SK-N-SH (cell line): ENCODE data around the gene METTL9.

Experiments used
- CHD2 ChIP-seq: fragments of 150-350 bp; IDR thresholded peaks from 2 replicates; pipeline ENCODE4 v1.6.1; 2018; ENCODE audit warnings: low read length; ENCODE audit not compliant: partially characterized antibody
- CTCF ChIP-seq: fragments of 200-600 bp; sonication (generic); IDR thresholded peaks from 2 replicates; pipeline ENCODE4 v1.6.1; 2017; ENCODE audit warnings: antibody characterized with exemption, mild to moderate bottlenecking, moderate library complexity
- EZH2phosphoT487 ChIP-seq: fragments of 200-600 bp; sonication (generic); IDR thresholded peaks from 2 replicates; pipeline ENCODE4 v1.6.1; 2017; ENCODE audit warnings: low read depth, mixed run types, mild to moderate bottlenecking, antibody characterized with exemption, moderate library complexity, borderline replicate concordance
- GABPA ChIP-seq: IDR thresholded peaks from 2 replicates; pipeline ENCODE4 v1.4.0; 2012; ENCODE audit warnings: low read depth, mild to moderate bottlenecking
- IRF3 ChIP-seq: fragments of 150-350 bp; IDR thresholded peaks from 2 replicates; pipeline ENCODE4 v1.6.1; 2016; ENCODE audit warnings: mild to moderate bottlenecking, low read depth, low read length
- MAX ChIP-seq: IDR thresholded peaks from 2 replicates; pipeline ENCODE4 v1.4.0; 2012; ENCODE audit warnings: low read depth
- NRF1 ChIP-seq: IDR thresholded peaks from 2 replicates; pipeline ENCODE4 v1.6.1; 2012; ENCODE audit warnings: low read depth, mild to moderate bottlenecking, low read length
- PBX3 ChIP-seq: IDR thresholded peaks from 2 replicates; pipeline ENCODE4; 2012
- POLR2AphosphoS5 ChIP-seq: IDR thresholded peaks from 2 replicates; pipeline ENCODE4 v1.6.1; 2012; ENCODE audit warnings: low read depth, low read length
- SMC3 ChIP-seq: IDR thresholded peaks from 2 replicates; pipeline ENCODE4 v1.6.1; 2012; ENCODE audit warnings: low read depth, low read length, improper control_type of control experiment
- TEAD4 ChIP-seq: IDR thresholded peaks from 2 replicates; pipeline ENCODE4 v1.4.0; 2012; ENCODE audit warnings: mild to moderate bottlenecking, borderline replicate concordance; ENCODE audit not compliant: insufficient read depth
- USF1 ChIP-seq: IDR thresholded peaks from 2 replicates; pipeline ENCODE4 v1.4.0; 2012; ENCODE audit warnings: low read depth, borderline replicate concordance
- USF2 ChIP-seq: fragments of 150-350 bp; IDR thresholded peaks from 2 replicates; pipeline ENCODE4 v1.6.1; 2017; ENCODE audit warnings: antibody characterized with exemption, low read length, low read depth, borderline replicate concordance
- ZBTB33 ChIP-seq: IDR thresholded peaks from 2 replicates; pipeline ENCODE4 v1.4.0; 2012; ENCODE audit warnings: low read depth, borderline replicate concordance

- no peak for TF ChIP-seq PBX3
- TF ChIP-seq USF2 = no peak
- no peak for TF ChIP-seq SMC3
- no peak for TF ChIP-seq CTCF
- no peak for TF ChIP-seq IRF3
- no peak for TF ChIP-seq NRF1
- no peak for TF ChIP-seq MAX
- TF ChIP-seq POLR2AphosphoS5 = no peak
- no peak for TF ChIP-seq EZH2phosphoT487
- TF ChIP-seq GABPA = no peak
- TF ChIP-seq ZBTB33 = no peak
- TF ChIP-seq TEAD4 = no peak
- TF ChIP-seq USF1 = no peak
- no peak for TF ChIP-seq CHD2
Measured at GRCh38 chr16:21634216-21634615, 34.8 kb downstream of the METTL9 start.
